NCI-H345 treated with DMSO at 0.1 percent for 48 hours (cell line): ENCODE measurements around the gene NSUN5.
"Not testable (repeated sequence)": the region's sequence is repeated elsewhere in the genome, so short reads cannot be mapped to it uniquely, and the experiment has no call there.

Experiments
- DNase-seq: peaks from one replicate; lab custom pipeline; 2025; ENCODE audit not compliant: unreplicated experiment; lab: John Stamatoyannopoulos, UW

The NSUN5 gene

DNA sequence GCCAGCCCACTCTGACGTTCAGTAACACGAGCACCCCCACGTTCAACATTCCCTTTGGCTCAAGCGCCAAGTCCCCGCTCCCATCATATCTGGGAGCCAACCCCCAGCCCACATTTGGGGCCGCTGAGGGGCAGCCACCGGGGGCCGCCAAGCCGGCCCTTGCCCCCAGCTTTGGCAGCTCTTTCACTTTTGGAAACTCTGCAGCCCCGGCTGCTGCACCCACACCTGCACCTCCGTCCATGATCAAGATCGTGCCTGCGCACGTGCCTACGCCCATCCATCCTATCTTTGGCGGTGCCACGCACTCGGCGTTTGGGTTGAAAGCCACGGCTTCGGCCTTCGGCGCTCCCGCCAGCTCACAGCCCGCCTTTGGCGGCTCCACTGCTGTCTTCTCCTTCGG, 10.9 kb downstream of the NSUN5 start:
- DNase-seq = not testable (repeated sequence)

- DNase-seq = not testable (repeated sequence)
Measured at GRCh38 chr7:73297235-73297634, 11.4 kb downstream of the NSUN5 start.

GRCh38 chr7:73277210-73277609, 31.4 kb downstream of the NSUN5 start:
- DNase-seq = not testable (repeated sequence)

- DNase-seq = not testable (repeated sequence)
Measured at GRCh38 chr7:73267813-73268212, 40.8 kb downstream of the NSUN5 start.

GRCh38 chr7:73266719-73267368, 41.8 kb downstream of the NSUN5 start:
- not testable (repeated sequence) for DNase-seq

- not testable (repeated sequence) for DNase-seq
Measured at GRCh38 chr7:73262416-73262815, 46.2 kb downstream of the NSUN5 start.
